SU-DHL-6 (cell line): ENCODE results near the gene SH3RF3.

Experiments used
- CTCF ChIP-seq: fragments of 200-600 bp; sonication (generic); IDR thresholded peaks from one replicate; pipeline ENCODE4 v1.5.1; 2017; ENCODE audit warnings: antibody characterized with exemption, mild to moderate bottlenecking, low read length, moderate library complexity; ENCODE audit not compliant: insufficient read depth, poor library complexity, severe bottlenecking
- EZH2phosphoT487 ChIP-seq: fragments of 200-600 bp; sonication (generic), shearing (Covaris generic); conservative IDR thresholded peaks from 2 replicates; pipeline ENCODE4 v1.6.1; 2018; ENCODE audit warnings: mild to moderate bottlenecking, antibody characterized with exemption, low read length, moderate library complexity, mixed read lengths

- no peak for TF ChIP-seq CTCF
- TF ChIP-seq EZH2phosphoT487, result no peak
These were observed 80.9 kb downstream of the SH3RF3 start for GRCh38 chr2:109209941-109210340.
